Activated gamma-delta T cell treated with Interleukin-2 at 50 U/mL for 16 hours (primary cell): Measurements from ENCODE around the gene LCK.

ENCODE experiments used
- DNase-seq: peaks from one replicate; pipeline ENCODE4 v3.0.0-alpha.2; 2020

The LCK gene

GRCh38 chr1:32329931-32330466, 78.9 kb downstream of the LCK start:
- DNase-seq, result no peak

- no peak for DNase-seq
Measured at GRCh38 chr1:32330558-32331151, 79.6 kb downstream of the LCK start.

DNA sequence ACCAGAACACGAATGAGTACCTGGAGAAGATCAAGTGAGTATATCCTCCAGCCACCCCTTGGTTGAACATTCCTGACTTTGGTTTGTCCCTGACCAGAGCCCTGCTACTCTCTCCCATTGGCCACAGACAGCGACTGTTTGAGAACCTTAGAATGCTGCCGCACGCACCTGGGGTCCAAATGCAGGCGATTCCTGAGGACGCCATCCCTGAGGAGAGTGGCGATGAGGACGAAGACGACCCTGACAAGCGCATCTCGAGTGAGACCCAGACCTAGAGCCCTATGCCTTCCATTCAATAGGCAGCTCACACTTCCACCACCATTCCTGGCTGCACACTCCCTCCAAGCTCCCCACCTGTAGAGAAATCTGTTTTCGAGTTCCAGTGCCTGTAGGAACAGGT, 80.5 kb downstream of the LCK start:
- DNase-seq, result no peak

- no peak for DNase-seq
Measured at GRCh38 chr1:32332290-32333079, 81.4 kb downstream of the LCK start.

DNA sequence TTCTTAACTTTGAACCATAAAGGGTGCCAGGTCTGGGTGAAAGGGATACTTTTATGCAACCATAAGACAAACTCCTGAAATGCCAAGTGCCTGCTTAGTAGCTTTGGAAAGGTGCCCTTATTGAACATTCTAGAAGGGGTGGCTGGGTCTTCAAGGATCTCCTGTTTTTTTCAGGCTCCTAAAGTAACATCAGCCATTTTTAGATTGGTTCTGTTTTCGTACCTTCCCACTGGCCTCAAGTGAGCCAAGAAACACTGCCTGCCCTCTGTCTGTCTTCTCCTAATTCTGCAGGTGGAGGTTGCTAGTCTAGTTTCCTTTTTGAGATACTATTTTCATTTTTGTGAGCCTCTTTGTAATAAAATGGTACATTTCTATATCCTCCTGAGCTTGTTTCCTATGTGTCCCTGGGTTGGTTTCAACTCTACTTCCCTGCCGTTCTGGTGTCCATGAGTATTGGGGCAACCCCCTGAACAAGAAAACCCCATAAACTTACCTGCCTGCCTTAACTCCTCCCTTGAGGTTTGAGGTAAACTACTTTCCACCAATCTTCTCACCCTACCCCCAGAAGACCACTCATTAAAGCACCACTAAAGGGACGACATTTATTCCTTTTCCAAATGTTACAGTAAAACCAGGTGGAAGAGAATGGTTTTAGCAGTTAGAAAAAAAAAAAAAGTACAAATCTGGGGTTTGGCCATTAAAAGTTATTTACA, 82.3 kb downstream of the LCK start:
- DNase-seq, result no peak

- DNase-seq, result no peak
Measured at GRCh38 chr1:32334274-32334861, 83.3 kb downstream of the LCK start.

DNA sequence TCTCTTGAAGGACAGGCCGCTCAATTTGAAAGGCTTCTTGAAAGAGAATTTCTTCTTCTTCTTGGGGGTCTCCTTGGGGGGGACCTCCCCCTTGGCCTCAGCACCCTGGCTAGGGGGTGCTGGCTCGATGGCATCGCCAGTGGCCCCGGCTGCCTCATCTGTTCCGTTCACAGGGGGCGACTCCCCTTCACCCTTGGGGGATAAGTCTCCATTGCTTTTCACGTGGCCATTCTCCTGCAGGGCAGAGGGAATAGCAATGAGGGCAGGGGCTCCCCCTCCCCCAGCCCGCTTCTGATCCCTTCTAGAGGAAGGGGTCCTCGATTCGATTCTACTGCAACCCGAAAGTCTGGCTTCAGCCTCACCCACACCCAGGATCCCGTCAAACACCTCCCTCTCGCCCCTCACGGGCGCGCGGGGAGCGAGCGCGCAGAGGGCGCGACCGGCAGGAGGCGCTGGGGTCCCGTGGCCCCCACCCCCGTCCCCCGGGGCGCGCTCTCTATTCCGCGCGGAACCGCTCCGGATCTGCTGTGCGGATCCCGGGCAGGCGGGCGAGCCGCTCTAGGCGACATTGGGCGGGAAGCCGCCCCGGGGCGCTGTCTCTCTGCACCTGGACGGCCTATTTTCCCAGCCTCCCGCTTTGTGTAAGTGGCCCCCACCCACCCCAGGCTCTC, 83.9 kb downstream of the LCK start:
- peak; percentile 65 for DNase-seq

- no peak for DNase-seq
Measured at GRCh38 chr1:32335535-32335789, 84.4 kb downstream of the LCK start.
